HepG2 (cell line): ENCODE data around the gene ATP9A. TPM values are rescaled to one million over a fixed set of nuclear protein-coding genes. Genes with fewer than 3 reads are reported as not detected.

Source experiments
- ATAC-seq: fragments of 200-7000 bp; cut with Tn5 transposase; 3 replicates; pipeline ENCODE4 v1.9.1; 2020; ENCODE audit warnings: mild to moderate bottlenecking, moderate library complexity
- BruUV-seq: library from RNA; stranded (reverse); fragments of 400-500 nt; replicated peaks from 2 replicates; lab custom pipeline; 2021; lab: Mats Ljungman, UMichigan
- CTCF ChIA-PET: fragments of 300-600 bp; formaldehyde crosslinking; extraction: SDS; loops from one replicate; lab custom pipeline; 2021; ENCODE audit warnings: low total read pairs, inconsistent platforms, low intra/inter-chr PET ratio; lab: Yijun Ruan, JAX
- POLR2A ChIA-PET: fragments of 350-600 bp; sonication (Branson Sonifier 250); formaldehyde crosslinking; loops from one replicate; lab custom pipeline; 2020; ENCODE audit warnings: antibody characterized with exemption, inconsistent platforms; lab: Yijun Ruan, JAX
- DNase-seq: peaks from one replicate; pipeline ENCODE4 v3.0.0-alpha.2; 2015; ENCODE audit warnings: low spot score
- FAIRE-seq: peaks from 3 replicates; lab custom pipeline; 2011; peaks lifted over from hg19 to GRCh38; lab: Jason Lieb, UNC
- H2AFZ ChIP-seq: one replicate; pipeline ENCODE4 v1.6.1; 2011; ENCODE audit warnings: low read length, inconsistent platforms
- H3K27ac ChIP-seq: fragments of 300-600 bp; 3 replicates; pipeline ENCODE4 v1.8.0; 2011; ENCODE audit warnings: mixed run types, mild to moderate bottlenecking, mixed read lengths, low read length, inconsistent platforms; ENCODE audit not compliant: insufficient read depth; ENCODE audit errors: extremely low read length
- H3K27me3 ChIP-seq, 2 experiments: fragments of 200-600 bp in 1 of 2; 2 replicates in 1 of 2; 3 replicates in 1 of 2; pipeline versions ENCODE4 v1.6.0 to v1.8.0; 2011; ENCODE audit warnings: low read length in 2 of 2, mild to moderate bottlenecking in 2 of 2, moderate library complexity in 2 of 2, inconsistent platforms in 1 of 2; ENCODE audit not compliant: insufficient read depth in 2 of 2, control insufficient read depth in 1 of 2
- H3K36me3 ChIP-seq, 2 experiments: fragments of 200-600 bp in 1 of 2; replicated peaks in 1 of 2; 2 replicates in 1 of 2; 3 replicates in 1 of 2; pipeline versions ENCODE4 v1.5.1 to v1.8.0; 2011; ENCODE audit warnings: low read length in 2 of 2, inconsistent platforms in 1 of 2; ENCODE audit not compliant: insufficient read depth in 2 of 2, control insufficient read depth in 1 of 2
- H3K4me1 ChIP-seq: 2 replicates; pipeline ENCODE4 v1.5.1; 2012; ENCODE audit warnings: low read length, inconsistent platforms; ENCODE audit not compliant: insufficient read depth
- H3K4me2 ChIP-seq: 2 replicates; pipeline ENCODE4 v1.6.0; 2011; ENCODE audit warnings: low read depth, low read length, inconsistent platforms
- H3K4me3 ChIP-seq, 3 experiments: fragments of 200-600 bp in 1 of 3; sonication (generic), shearing (Covaris generic) in 1 of 3; replicated peaks in 1 of 3; 2 replicates each; pipeline ENCODE4 v1.5.1; 2011 to 2016; ENCODE audit warnings: low read length in 3 of 3, inconsistent platforms in 2 of 3, low read depth in 2 of 3, mild to moderate bottlenecking in 2 of 3, control low read depth in 1 of 3, mixed read lengths in 1 of 3; ENCODE audit not compliant: insufficient read depth in 1 of 3
- H3K79me2 ChIP-seq: one replicate; pipeline ENCODE4 v1.6.1; 2011; ENCODE audit warnings: low read length, inconsistent platforms; ENCODE audit not compliant: insufficient read depth
- H3K9ac ChIP-seq: 2 replicates; pipeline ENCODE4 v1.6.0; 2011; ENCODE audit warnings: mild to moderate bottlenecking, low read depth, low read length, inconsistent platforms; ENCODE audit not compliant: insufficient read depth
- H3K9me3 ChIP-seq: 2 replicates; pipeline ENCODE4 v1.5.1; 2012; ENCODE audit warnings: mild to moderate bottlenecking, low read length
- H4K20me1 ChIP-seq: 2 replicates; pipeline ENCODE4 v1.6.0; 2011; ENCODE audit warnings: inconsistent platforms, mild to moderate bottlenecking, low read length, moderate library complexity; ENCODE audit not compliant: insufficient read depth
- ARID4A ChIP-seq: sonication (generic); formaldehyde crosslinking; IDR thresholded peaks from 2 replicates; pipeline ENCODE4 v1.5.0; 2020; ENCODE audit warnings: mild to moderate bottlenecking, missing genetic modification reagents, borderline replicate concordance
- FUBP1 ChIP-seq: sonication (generic); formaldehyde crosslinking; IDR thresholded peaks from 2 replicates; pipeline ENCODE4 v1.5.1; 2020; ENCODE audit warnings: missing genetic modification reagents, mild to moderate bottlenecking, borderline replicate concordance
- KLF16 ChIP-seq, 2 experiments: sonication (generic) in 1 of 2; formaldehyde crosslinking in 1 of 2; IDR thresholded peaks; 2 replicates each; pipeline versions ENCODE4 v1.6.1 to v1.8.0; 2016 to 2023; ENCODE audit warnings: missing genetic modification reagents in 2 of 2, missing compliant biosample characterization in 1 of 2
- MAZ ChIP-seq, 2 experiments: sonication (generic) in 1 of 2; formaldehyde crosslinking in 1 of 2; IDR thresholded peaks; 2 replicates each; pipeline versions ENCODE4 v1.5.0 to v1.6.1; 2012 to 2020; ENCODE audit warnings: low read depth in 2 of 2, mild to moderate bottlenecking in 2 of 2, borderline replicate concordance in 1 of 2, improper control_type of control experiment in 1 of 2, low read length in 1 of 2, missing genetic modification reagents in 1 of 2, moderate library complexity in 1 of 2
- MYPOP ChIP-seq: sonication (generic); formaldehyde crosslinking; IDR thresholded peaks from 2 replicates; pipeline ENCODE4 v1.8.1; 2023; ENCODE audit warnings: mild to moderate bottlenecking, moderate library complexity, missing genetic modification reagents
- NRL ChIP-seq: sonication (generic); formaldehyde crosslinking; IDR thresholded peaks from 2 replicates; pipeline ENCODE4 v1.5.0; 2020; ENCODE audit warnings: missing genetic modification reagents, mild to moderate bottlenecking, moderate library complexity, borderline replicate concordance
- ZNF570 ChIP-seq: sonication (generic); formaldehyde crosslinking; IDR thresholded peaks from 2 replicates; pipeline ENCODE4 v1.4.0; 2020; ENCODE audit warnings: mild to moderate bottlenecking, missing genetic modification reagents, borderline replicate concordance
- ZNF776 ChIP-seq: sonication (generic); formaldehyde crosslinking; IDR thresholded peaks from 2 replicates; pipeline ENCODE4 v1.4.0; 2020; ENCODE audit warnings: mild to moderate bottlenecking, missing genetic modification reagents
- ZNF777 ChIP-seq: sonication (generic); formaldehyde crosslinking; IDR thresholded peaks from 2 replicates; pipeline ENCODE4 v1.4.0; 2020; ENCODE audit warnings: missing genetic modification reagents
- WGBS: methylation state at CpG from one replicate; pipeline ENCODE4 v1.1.6; 2017; ENCODE audit warnings: low lambda C conversion rate; 5-methylcytosine and 5-hydroxymethylcytosine counted together
- in situ Hi-C: cut with HindIII; loops from 2 replicates; pipeline ENCODE4 v1.10.0; 2017; ENCODE audit warnings: low pct_unique_long_range_greater_than_20kb; ENCODE audit not compliant: extremely low pct_ligation_motif_present
- intact Hi-C: fragments of 100-400 bp; cut with micrococcal nuclease; formaldehyde crosslinking; loops from one replicate; pipeline ENCODE4 v1.10.0; 2022; ENCODE audit not compliant: unreplicated experiment
- polyA plus RNA-seq, 8 experiments: library from polyadenylated mRNA; depleted of rRNA in 3 of 8; stranded (reverse) in 7 of 8; unstranded in 1 of 8; fragments of >200 nt; fragmentation: Illumina TruSeq in 4 of 8; extraction: Trizol in 4 of 8; gene quantifications; 2 replicates each; pipeline versions ENCODE4 v1.2.1 to v1.2.3, GENCODE V29; 2011 to 2016; ENCODE audit warnings: low read depth in 4 of 8, missing spikeins in 1 of 8, mixed read lengths in 1 of 8; ENCODE audit not compliant: insufficient read depth in 1 of 8
- total RNA-seq, 5 experiments: library from RNA; depleted of rRNA; stranded (reverse); fragments of >200 nt; fragmentation: Illumina TruSeq; extraction: Trizol; gene quantifications; 2 replicates each; pipeline ENCODE4 v1.2.3, GENCODE V29; 2016; ENCODE audit warnings: low read depth in 1 of 5

The ATP9A gene
- total and polyA plus RNA-seq, 2 of the 13 experiments (the other 11 are each of a cell fraction or from before 2014, with no cell fraction given), result 11.8 to 18.5 TPM

- intact Hi-C loops, result no loop called here
- TF ChIP-seq MAZ (IDR thresholded peaks at IDR 0.05; ENCODE audit: borderline replicate concordance, low read depth, low read length), result no peak
- TF ChIP-seq MAZ (CRISPR knock-in tag; IDR thresholded peaks at IDR 0.05; ENCODE audit: low read depth), result no peak
- no peaks in the 10 kb centered on the region for H4K20me1 ChIP-seq
- no peaks in the 10 kb centered on the region for H3K9me3 ChIP-seq
- peaks cover 36% of the 10 kb centered on the region for H3K4me1 ChIP-seq
- 6% methylated on average over 3 of the region's 3 CpGs for WGBS
- no peak overlapping the region for H3K27ac ChIP-seq
- H3K36me3 ChIP-seq, result no peaks in the 10 kb centered on the region
- DNase-seq (no peak), FAIRE-seq (no peak), ATAC-seq (no peak)
- H3K9ac ChIP-seq, result no peak overlapping the region
- peaks cover 2 to 43% of the 10 kb centered on the region in 2 experiments; a peak in 3 of 5 replicates for H3K27me3 ChIP-seq
- H3K79me2 ChIP-seq, result no peaks in the 10 kb centered on the region
- no peak overlapping the region for H2AFZ ChIP-seq
- CTCF ChIA-PET, result no interaction called here
- in situ Hi-C loops, result no loop called here
- POLR2A ChIA-PET, result no interaction called here
- no peak overlapping the region for H3K4me2 ChIP-seq
- no TSS peak for BruUV-seq
- no peak overlapping the region for H3K4me3 ChIP-seq
Measured at GRCh38 chr20:51797357-51798025, 29.3 kb upstream of the ATP9A start.

GRCh38 chr20:51796340-51796739, 28.1 kb upstream of the ATP9A start:
- FAIRE-seq (no peak), DNase-seq (no peak), ATAC-seq (no peak)
- ChIA-PET CTCF (no interaction called here), POLR2A (no interaction called here)
- Histone ChIP-seq H3K4me3 (no peak overlapping the region), H3K27ac (no peak overlapping the region), H3K4me2 (no peak overlapping the region), H4K20me1 (no peaks in the 10 kb centered on the region), H3K36me3 (no peaks in the 10 kb centered on the region), H3K27me3 (peaks cover 2 to 32% of the 10 kb centered on the region in 2 experiments; a peak in 2 of 5 replicates), H3K9ac (no peak overlapping the region), H2AFZ (no peak overlapping the region), H3K9me3 (no peaks in the 10 kb centered on the region), H3K79me2 (no peaks in the 10 kb centered on the region), H3K4me1 (peaks cover 30% of the 10 kb centered on the region)
- WGBS, result 26% methylated on average over 3 of the region's 3 CpGs
- in situ Hi-C loops (no loop called here), intact Hi-C loops (no loop called here)
- no TSS peak for BruUV-seq
- TF ChIP-seq MYPOP (CRISPR knock-in tag) (no peak), ZNF777 (no peak), FUBP1 (CRISPR knock-in tag) (no peak), ZNF776 (no peak), NRL (CRISPR knock-in tag) (no peak), ZNF570 (CRISPR knock-in tag) (no peak), KLF16 (CRISPR knock-in tag; IDR thresholded peaks at IDR 0.05) (no peak), ARID4A (no peak)
